ENCODE data around the gene ZNF700.
"Not testable (repeated sequence)": the region's sequence is repeated elsewhere in the genome, so short reads cannot be mapped to it uniquely, and the experiment has no call there.

Gene ZNF700

GRCh38 chr19:11924886-11925650, at the start of gene ZNF700:
ZNF700 (plus strand) TSS chr19:11925107; CDS start chr19:11925211, 104 bp downstream.
- peaks cover 2% of the 10 kb centered on the region for H3K27me3 Mint-ChIP-seq (ENCODE audit: low read depth)
- peaks cover 39% of the 10 kb centered on the region for H3K36me3 Mint-ChIP-seq (ENCODE audit: low read depth)
- peaks cover 24% of the 10 kb centered on the region for H3K4me1 Mint-ChIP-seq (ENCODE audit: low read depth)
- peak within 1 kb of the TSS; percentile 90 for H3K4me3 Mint-ChIP-seq
- H3K27ac Mint-ChIP-seq = peak within 1 kb of the TSS; percentile 95
- H3K9me3 Mint-ChIP-seq = peaks cover 24% of the 10 kb centered on the region
- DNase-seq (ENCODE audit: low spot score) = peak; percentile 92

GRCh38 chr19:11879687-11880266, 45.1 kb upstream of the ZNF700 start:
- not testable (repeated sequence) for H3K4me1 Mint-ChIP-seq (ENCODE audit: low read depth); H3K27me3 Mint-ChIP-seq (ENCODE audit: low read depth); H3K27ac Mint-ChIP-seq; H3K4me3 Mint-ChIP-seq; H3K36me3 Mint-ChIP-seq (ENCODE audit: low read depth)
- DNase-seq (ENCODE audit: low spot score) = peak; percentile 10
- H3K9me3 Mint-ChIP-seq = peaks cover 13% of the 10 kb centered on the region

GRCh38 chr19:11880598-11880997, 44.3 kb upstream of the ZNF700 start:
- no peaks in the 10 kb centered on the region for H3K27me3 Mint-ChIP-seq (ENCODE audit: low read depth)
- H3K4me1 Mint-ChIP-seq (ENCODE audit: low read depth) = peaks cover 2% of the 10 kb centered on the region
- DNase-seq (ENCODE audit: low spot score) = no peak
- peaks cover 11% of the 10 kb centered on the region for H3K9me3 Mint-ChIP-seq
- no peak overlapping the region for H3K4me3 Mint-ChIP-seq
- no peaks in the 10 kb centered on the region for H3K36me3 Mint-ChIP-seq (ENCODE audit: low read depth)
- H3K27ac Mint-ChIP-seq = no peak overlapping the region

GRCh38 chr19:11881151-11881800, 43.6 kb upstream of the ZNF700 start:
- Mint-ChIP-seq H3K4me1 (ENCODE audit: low read depth) (peaks cover 2% of the 10 kb centered on the region), H3K9me3 (peaks cover 9% of the 10 kb centered on the region)

GRCh38 chr19:11882606-11883005, 42.3 kb upstream of the ZNF700 start:
- H3K9me3 Mint-ChIP-seq = peaks cover 9% of the 10 kb centered on the region
- DNase-seq (ENCODE audit: low spot score) = no peak
- H3K36me3 Mint-ChIP-seq (ENCODE audit: low read depth) = no peaks in the 10 kb centered on the region
- H3K4me1 Mint-ChIP-seq (ENCODE audit: low read depth) = peaks cover 5% of the 10 kb centered on the region
- no peaks in the 10 kb centered on the region for H3K27me3 Mint-ChIP-seq (ENCODE audit: low read depth)
- H3K27ac Mint-ChIP-seq = no peak overlapping the region
- no peak overlapping the region for H3K4me3 Mint-ChIP-seq

More at GRCh38 chr19:11881151-11881800, 43.6 kb upstream of the ZNF700 start:
- H3K4me3 Mint-ChIP-seq = no peak overlapping the region
- H3K27me3 Mint-ChIP-seq (ENCODE audit: low read depth) = no peaks in the 10 kb centered on the region
- H3K36me3 Mint-ChIP-seq (ENCODE audit: low read depth) = no peaks in the 10 kb centered on the region
- peak; percentile 27 for DNase-seq (ENCODE audit: low spot score)
- no peak overlapping the region for H3K27ac Mint-ChIP-seq

GRCh38 chr19:11887234-11887610, 37.7 kb upstream of the ZNF700 start:
- Mint-ChIP-seq H3K4me1 (ENCODE audit: low read depth) (peaks cover 20% of the 10 kb centered on the region), H3K36me3 (ENCODE audit: low read depth) (peaks cover 17% of the 10 kb centered on the region), H3K27me3 (ENCODE audit: low read depth) (peaks cover 2% of the 10 kb centered on the region)

GRCh38 chr19:11887611-11888531, 37.0 kb upstream of the ZNF700 start, which contains the start of gene ZNF69:
ZNF69 (plus strand) TSS chr19:11887782; CDS start chr19:11887924, 142 bp downstream.
- Mint-ChIP-seq H3K36me3 (ENCODE audit: low read depth) (peaks cover 17% of the 10 kb centered on the region), H3K27me3 (ENCODE audit: low read depth) (peaks cover 2% of the 10 kb centered on the region), H3K9me3 (peaks cover 9% of the 10 kb centered on the region), H3K4me3 (peak within 1 kb of the TSS; percentile 89), H3K4me1 (ENCODE audit: low read depth) (peaks cover 20% of the 10 kb centered on the region), H3K27ac (peak within 1 kb of the TSS; percentile 91)
- DNase-seq (ENCODE audit: low spot score) = peak; percentile 34

More at GRCh38 chr19:11887234-11887610, 37.7 kb upstream of the ZNF700 start:
- Mint-ChIP-seq H3K4me3 (peak overlapping the region; percentile 89), H3K9me3 (peaks cover 9% of the 10 kb centered on the region), H3K27ac (peak overlapping the region; percentile 53)
- DNase-seq (ENCODE audit: low spot score) = no peak

- not testable (repeated sequence) for H3K27me3 Mint-ChIP-seq (ENCODE audit: low read depth); H3K27ac Mint-ChIP-seq; H3K4me3 Mint-ChIP-seq; DNase-seq (ENCODE audit: low spot score)
- Mint-ChIP-seq H3K36me3 (ENCODE audit: low read depth) (peaks cover 29% of the 10 kb centered on the region), H3K9me3 (peaks cover 25% of the 10 kb centered on the region), H3K4me1 (ENCODE audit: low read depth) (peaks cover 20% of the 10 kb centered on the region)
Observed at GRCh38 chr19:11889901-11890300, 35.0 kb upstream of the ZNF700 start.

- no peak for DNase-seq (ENCODE audit: low spot score)
- H3K36me3 Mint-ChIP-seq (ENCODE audit: low read depth) = peaks cover 35% of the 10 kb centered on the region
- peaks cover 32% of the 10 kb centered on the region for H3K9me3 Mint-ChIP-seq
- peaks cover 2% of the 10 kb centered on the region for H3K27me3 Mint-ChIP-seq (ENCODE audit: low read depth)
- no peak overlapping the region for H3K27ac Mint-ChIP-seq
- H3K4me3 Mint-ChIP-seq = no peak overlapping the region
- peaks cover 20% of the 10 kb centered on the region for H3K4me1 Mint-ChIP-seq (ENCODE audit: low read depth)
Observed at GRCh38 chr19:11890634-11891033, 34.3 kb upstream of the ZNF700 start.

- DNase-seq (ENCODE audit: low spot score) = no peak
- H3K36me3 Mint-ChIP-seq (ENCODE audit: low read depth) = peaks cover 26% of the 10 kb centered on the region
- peaks cover 42% of the 10 kb centered on the region for H3K9me3 Mint-ChIP-seq
- no peaks in the 10 kb centered on the region for H3K4me1 Mint-ChIP-seq (ENCODE audit: low read depth)
- no peaks in the 10 kb centered on the region for H3K27me3 Mint-ChIP-seq (ENCODE audit: low read depth)
- H3K4me3 Mint-ChIP-seq = no peak overlapping the region
- H3K27ac Mint-ChIP-seq = no peak overlapping the region
Observed at GRCh38 chr19:11894851-11895250, 30.1 kb upstream of the ZNF700 start.

GRCh38 chr19:11902228-11902627, 22.7 kb upstream of the ZNF700 start:
- peaks cover 37% of the 10 kb centered on the region for H3K36me3 Mint-ChIP-seq (ENCODE audit: low read depth)
- H3K27ac Mint-ChIP-seq = no peak overlapping the region
- no peak overlapping the region for H3K4me3 Mint-ChIP-seq
- H3K27me3 Mint-ChIP-seq (ENCODE audit: low read depth) = no peaks in the 10 kb centered on the region
- no peaks in the 10 kb centered on the region for H3K4me1 Mint-ChIP-seq (ENCODE audit: low read depth)
- H3K9me3 Mint-ChIP-seq = peaks cover 66% of the 10 kb centered on the region
- no peak for DNase-seq (ENCODE audit: low spot score)

- Mint-ChIP-seq H3K36me3 (ENCODE audit: low read depth) (peaks cover 31% of the 10 kb centered on the region), H3K4me1 (ENCODE audit: low read depth) (no peaks in the 10 kb centered on the region), H3K9me3 (peaks cover 74% of the 10 kb centered on the region), H3K4me3 (no peak overlapping the region), H3K27me3 (ENCODE audit: low read depth) (no peaks in the 10 kb centered on the region), H3K27ac (no peak overlapping the region)
- no peak for DNase-seq (ENCODE audit: low spot score)
Observed at GRCh38 chr19:11905928-11906327, 19.0 kb upstream of the ZNF700 start.

- H3K9me3 Mint-ChIP-seq = peaks cover 57% of the 10 kb centered on the region
- not testable (repeated sequence) for H3K4me3 Mint-ChIP-seq; H3K36me3 Mint-ChIP-seq (ENCODE audit: low read depth); H3K27ac Mint-ChIP-seq; H3K4me1 Mint-ChIP-seq (ENCODE audit: low read depth); H3K27me3 Mint-ChIP-seq (ENCODE audit: low read depth); DNase-seq (ENCODE audit: low spot score)
Observed at GRCh38 chr19:11911937-11912336, 13.0 kb upstream of the ZNF700 start.
